H4 (cell line): ENCODE measurements around the gene FGD5. TPM values are rescaled to one million over a fixed set of nuclear protein-coding genes. Genes with fewer than 3 reads are reported as not detected.
"Not testable (repeated sequence)": the region's sequence is repeated elsewhere in the genome, so short reads cannot be mapped to it uniquely, and the experiment has no call there.

Experiments used
- DNase-seq: peaks from one replicate; pipeline ENCODE4 v3.0.0-alpha.2; 2015; ENCODE audit warnings: low spot score
- total RNA-seq: library from RNA; depleted of rRNA; stranded (reverse); fragments of >200 nt; shearing (Covaris generic); gene quantifications from 2 replicates; pipeline ENCODE4 v1.2.3, GENCODE V29; 2014

FGD5 gene
- total RNA-seq, 1 experiment from 2014 or later: 0.17 TPM

GRCh38 chr3:14899993-14900618 lies 81.3 kb downstream of the FGD5 start:
- no peak for DNase-seq

- DNase-seq: no peak
Observed at GRCh38 chr3:14900881-14901873, 82.4 kb downstream of the FGD5 start.

- no peak for DNase-seq
Observed at GRCh38 chr3:14902719-14903118, 84.0 kb downstream of the FGD5 start.

GRCh38 chr3:14903501-14903900 lies 84.7 kb downstream of the FGD5 start:
- not testable (repeated sequence) for DNase-seq

- DNase-seq: no peak
Observed at GRCh38 chr3:14905055-14905657, 86.4 kb downstream of the FGD5 start.

DNA sequence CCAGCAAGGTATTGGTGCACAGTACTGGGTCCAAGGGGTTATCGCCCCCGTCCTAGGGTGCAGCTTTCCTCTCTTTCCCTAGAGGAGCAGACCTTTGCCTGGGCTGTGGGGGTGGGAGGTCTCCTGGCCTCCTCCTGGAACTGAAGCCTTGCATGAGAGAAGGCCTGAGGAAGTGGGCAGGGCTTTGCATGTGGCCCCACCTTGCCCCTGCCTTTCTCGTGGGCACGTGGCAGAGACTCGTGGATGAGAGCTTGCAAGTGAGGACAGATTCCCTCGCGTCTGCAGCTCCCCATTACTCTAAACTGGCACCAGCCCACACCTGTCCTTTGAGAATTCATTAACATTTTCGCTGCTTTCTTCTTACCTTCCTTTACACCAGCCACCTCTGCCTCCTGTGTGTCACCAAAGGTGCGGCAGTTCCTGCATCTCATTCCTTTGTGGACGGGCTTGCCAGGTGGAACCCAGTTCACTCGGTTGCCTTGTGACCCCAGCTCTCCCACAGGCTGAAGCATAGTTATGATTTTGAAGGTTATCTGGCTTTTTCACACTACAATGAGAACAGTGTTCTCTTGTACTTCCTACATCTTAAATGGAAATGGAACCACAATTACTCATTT lies 87.7 kb downstream of the FGD5 start:
- no peak for DNase-seq

DNA sequence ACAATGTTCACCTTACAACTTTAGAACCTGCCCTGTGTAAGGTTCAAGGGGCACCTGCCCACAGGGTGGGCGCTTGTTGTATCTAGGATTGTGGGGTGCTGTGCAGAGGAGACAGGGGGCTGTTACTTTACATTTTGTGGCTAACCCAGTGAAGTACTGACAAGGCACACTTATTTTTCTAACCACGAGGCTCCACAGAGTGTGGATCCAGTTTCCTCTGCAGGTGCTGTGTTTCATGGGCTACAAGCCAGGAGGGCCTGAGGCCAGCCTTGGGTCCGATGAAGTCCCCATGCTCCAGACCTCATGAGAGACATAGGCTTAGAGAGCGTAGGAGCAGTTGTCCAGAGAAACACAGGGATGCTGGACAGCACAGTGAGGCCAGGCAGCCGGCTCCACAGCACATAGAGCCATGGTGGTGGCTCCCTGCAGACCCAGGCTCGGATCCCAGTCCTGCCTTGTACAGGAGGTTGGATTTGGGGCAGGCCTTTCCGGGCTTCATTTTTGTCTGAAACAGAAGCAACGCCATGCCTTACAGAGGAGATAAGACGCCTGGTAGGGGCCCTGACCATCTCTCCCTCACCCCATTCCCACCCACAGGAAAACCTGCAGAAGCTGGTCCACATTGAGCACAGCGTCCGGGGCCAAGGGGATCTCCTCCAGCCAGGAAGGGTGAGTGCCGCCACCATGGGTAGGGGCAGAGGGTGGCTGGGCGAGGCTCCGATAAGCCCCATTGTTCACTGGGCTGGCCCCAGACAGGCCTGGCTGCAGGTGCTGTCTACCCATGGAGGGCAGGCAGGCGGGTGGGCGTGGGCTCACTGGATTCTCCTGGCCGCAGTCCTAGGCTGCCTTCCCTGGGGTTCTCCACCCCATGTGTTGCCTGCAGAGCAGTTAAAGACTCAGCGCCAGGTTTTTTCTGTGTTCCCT lies 88.5 kb downstream of the FGD5 start:
- no peak for DNase-seq

DNA sequence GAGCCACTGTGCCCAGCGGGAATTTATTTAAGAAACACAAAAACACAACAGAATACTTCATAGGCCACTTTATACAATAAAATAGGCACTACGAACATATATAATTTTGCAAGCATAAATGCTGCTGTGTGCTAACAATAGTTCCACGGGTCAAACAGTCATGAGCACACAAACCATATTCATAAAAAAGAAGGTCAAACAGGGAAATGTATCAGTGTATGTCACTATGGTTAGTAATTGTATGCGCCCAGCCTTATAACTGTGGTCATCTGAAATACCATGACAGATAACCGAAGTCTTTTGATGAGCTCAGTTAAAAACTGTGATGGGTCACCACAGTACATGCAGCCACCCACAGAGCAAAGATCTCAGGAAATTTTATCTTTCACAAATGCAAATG lies 90.5 kb downstream of the FGD5 start:
- no peak for DNase-seq

- no peak for DNase-seq
Observed at GRCh38 chr3:14911651-14912050, 92.9 kb downstream of the FGD5 start.

GRCh38 chr3:14913071-14913925 lies 94.5 kb downstream of the FGD5 start:
- DNase-seq: no peak

- DNase-seq: no peak
Observed at GRCh38 chr3:14913926-14914778, 95.4 kb downstream of the FGD5 start.

DNA sequence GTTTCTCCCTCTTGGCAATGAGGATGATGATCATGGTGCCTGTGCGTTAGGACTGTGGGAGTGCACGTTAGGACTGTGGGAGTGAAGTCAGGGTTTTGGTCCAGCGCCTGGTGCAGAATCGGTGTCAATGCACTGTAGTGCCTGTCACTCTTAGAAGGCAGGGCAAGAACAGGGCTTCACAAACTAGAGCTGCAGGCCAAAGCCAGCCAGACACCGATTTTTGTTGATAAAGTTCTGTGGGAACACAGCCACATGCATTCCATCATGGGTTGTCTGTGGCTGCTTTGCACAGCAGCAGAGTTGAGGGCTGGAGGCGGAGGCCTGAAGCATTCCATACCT lies 96.0 kb downstream of the FGD5 start:
- no peak for DNase-seq

- no peak for DNase-seq
Observed at GRCh38 chr3:14915636-14916222, 97.0 kb downstream of the FGD5 start.

DNA sequence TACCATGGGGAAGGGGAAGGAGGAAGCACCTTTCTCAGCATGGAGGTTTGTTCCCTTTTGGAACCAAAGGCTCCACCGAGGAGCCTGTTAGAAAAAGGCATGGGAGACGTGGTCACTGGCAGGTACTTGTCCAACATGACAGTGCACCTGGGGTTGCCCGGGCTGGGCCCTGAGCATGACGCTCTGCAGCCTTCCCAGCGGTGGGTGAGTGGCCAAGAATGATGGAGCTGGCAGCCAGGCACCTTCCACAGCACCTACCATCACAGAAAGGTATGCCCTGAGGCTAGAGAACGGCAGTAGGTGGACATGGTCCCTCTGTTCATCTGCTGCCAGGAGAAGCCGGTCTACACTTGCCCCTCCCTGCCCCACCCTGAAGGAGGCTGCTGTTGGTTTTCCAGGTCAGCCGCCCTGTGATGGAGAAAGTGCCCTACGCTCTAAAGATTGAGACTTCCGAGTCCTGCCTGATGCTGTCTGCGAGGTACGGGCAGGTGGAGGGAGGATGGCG lies 99.6 kb downstream of the FGD5 start:
- DNase-seq: no peak

- no peak for DNase-seq
Observed at GRCh38 chr3:14920536-14920935, 101.8 kb downstream of the FGD5 start.

DNA sequence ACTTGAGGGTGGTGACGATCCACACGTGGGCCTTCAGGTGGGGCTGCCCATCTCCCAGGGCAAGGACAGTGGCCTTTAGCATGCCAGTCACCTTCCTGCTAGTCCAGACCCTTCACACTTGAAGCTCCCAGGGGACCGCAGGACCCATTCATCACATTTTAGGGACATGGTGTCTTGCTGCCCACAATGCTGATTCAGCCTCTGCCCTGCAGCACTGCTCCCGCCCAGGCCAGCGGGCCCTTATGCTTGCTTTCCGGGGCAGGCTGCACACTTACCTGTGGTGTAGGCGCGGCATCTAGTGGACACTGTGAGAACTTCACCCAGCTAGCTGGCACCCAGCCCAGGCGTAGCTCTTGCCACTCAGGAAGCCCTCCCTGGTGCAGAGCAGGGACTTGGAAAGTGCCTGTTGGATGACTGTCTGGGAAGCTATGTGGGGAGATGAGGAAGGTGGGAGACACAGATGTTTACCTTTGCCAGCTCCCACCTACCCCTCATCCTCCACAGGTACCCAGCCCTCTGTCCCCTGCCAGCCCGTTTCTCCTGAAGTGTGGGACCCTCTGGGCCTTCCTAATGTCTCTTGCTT lies 102.4 kb downstream of the FGD5 start:
- DNase-seq: peak; percentile 84

GRCh38 chr3:14921811-14922705 lies 103.3 kb downstream of the FGD5 start:
- DNase-seq: no peak
